NCI-H2196 (cell line): ENCODE measurements around the gene HACL1.
"Not testable (repeated sequence)": the region's sequence is repeated elsewhere in the genome, so short reads cannot be mapped to it uniquely, and the experiment has no call there.

ENCODE experiments used
- DNase-seq: peaks from one replicate; lab custom pipeline; 2025; ENCODE audit not compliant: unreplicated experiment; lab: John Stamatoyannopoulos, UW

HACL1 gene

DNA sequence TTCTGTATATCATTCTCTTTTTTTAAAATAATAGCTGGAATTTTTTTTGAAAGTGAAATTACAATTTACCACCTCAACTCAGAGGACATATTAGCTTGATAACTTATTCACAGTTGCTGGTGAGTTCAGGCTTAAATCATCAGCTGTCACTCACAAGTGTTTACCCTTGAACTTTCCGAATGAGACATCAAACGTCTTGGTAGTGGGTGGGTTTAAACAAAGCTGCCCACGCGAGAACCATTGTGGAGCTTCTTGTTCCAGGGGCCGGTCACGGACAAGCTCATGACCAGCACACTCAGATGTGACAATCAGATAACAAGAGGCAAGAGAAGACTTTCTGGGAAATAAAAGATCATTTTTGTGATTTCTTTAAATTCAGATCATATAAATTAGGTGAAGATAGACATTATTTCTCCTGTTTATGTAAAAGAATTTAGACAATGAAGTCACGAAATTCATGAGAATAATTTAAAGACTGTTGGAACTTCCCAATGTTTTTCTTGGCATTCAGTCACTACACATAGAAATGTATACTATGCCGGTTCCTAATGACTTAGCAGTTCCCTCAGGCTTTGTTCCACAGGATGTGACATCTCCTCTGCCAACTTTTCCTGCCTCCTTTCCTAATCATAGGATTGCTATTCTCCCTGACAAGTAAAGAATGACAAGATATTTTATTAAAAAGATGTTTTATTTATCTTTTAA is 29.4 kb upstream of the HACL1 start:
- no peak for DNase-seq

DNA sequence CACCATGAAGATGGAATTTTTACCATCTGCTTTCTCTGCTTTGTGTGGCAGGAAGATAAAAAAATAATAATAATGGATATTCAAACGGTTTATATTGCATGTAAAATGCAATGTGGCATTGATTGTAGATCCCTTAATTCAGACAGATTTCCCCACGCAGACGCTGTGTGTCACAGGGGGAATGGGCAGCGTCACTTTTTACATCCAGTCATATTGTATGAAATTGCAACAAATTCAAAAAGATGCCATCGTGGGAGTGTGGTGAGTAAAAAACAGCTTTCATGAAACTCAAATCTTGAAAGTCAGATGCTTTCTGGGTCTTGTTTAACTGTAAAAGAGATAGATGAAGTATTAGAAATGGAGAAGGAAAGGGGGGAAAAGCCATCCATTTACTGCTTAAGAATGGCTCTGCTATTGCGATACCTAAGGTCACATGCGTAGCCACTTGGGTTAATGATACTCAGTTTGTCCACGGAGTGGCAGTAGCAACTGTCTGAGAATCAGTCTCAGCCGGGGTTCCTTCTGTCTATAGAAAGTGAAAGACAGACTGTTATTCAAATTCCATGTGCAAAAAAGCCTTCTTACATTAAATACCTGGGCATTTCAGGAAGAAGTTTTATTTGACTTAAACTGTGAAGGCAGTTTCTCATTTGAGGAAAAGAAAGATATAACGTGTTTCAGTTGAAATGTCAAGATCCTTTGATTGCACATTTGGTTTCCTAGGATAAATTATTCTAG is 28.7 kb upstream of the HACL1 start:
- DNase-seq = peak; percentile 20

DNA sequence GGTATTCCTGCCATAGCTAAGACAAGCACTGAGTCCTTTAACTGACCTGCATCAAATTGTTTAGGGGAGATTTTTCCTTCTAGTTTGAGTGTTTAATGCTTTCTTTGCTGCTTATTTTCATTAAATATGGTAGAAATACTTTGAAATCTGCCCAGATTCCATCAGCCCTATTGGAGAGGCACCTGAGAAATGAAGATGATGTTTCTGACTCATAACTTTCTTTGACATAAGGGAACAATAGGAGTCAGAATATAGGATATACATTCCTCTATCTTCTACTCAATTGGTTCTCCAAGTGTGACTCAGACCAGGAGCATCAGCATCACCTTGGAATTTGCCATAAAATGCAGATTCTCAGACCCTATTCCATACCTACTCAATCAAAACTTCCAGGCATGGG is 27.6 kb upstream of the HACL1 start:
- DNase-seq = no peak

DNA sequence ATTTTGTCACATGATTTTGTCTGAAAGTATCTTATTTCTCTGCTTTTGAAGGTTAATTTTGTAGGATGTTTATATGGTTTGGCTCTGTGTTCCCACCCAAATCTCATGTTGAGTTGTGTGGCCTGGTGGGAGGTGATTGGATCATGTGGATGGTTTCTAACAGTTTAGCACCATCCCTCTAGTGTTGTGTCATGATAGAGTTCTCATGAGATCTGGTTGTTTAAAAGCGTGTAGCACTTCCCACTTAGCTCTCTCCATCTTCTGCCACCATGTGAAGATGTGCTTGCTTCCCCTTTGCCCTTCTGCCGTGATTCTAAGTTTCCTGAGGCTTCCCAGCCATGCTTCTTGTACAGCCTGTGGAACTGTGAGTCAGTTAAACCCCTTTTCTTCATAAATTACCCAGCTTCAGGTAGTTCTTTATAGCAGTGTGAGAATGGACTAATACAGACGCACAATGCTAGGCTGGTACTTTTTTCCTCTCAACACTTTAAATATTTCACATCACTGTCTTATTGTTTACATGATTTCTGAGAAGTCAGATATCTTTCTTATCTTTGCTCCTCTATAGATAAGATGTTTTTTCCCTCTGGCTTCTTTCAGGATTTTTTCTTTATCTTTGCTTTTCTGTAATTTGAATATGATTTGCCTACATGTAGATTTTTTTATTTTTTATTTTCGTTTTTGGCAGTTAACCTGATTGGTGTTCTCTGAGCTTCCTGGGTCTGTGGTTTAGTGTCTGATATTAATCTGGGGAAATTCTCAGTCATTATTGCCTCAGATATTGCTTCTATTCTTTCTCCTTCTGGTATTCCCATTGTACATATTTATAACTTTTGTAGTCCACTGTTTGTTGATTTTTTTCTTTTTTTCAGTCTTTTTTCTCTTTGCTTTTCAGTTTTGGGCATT is 22.4 kb upstream of the HACL1 start:
- DNase-seq = no peak

DNA sequence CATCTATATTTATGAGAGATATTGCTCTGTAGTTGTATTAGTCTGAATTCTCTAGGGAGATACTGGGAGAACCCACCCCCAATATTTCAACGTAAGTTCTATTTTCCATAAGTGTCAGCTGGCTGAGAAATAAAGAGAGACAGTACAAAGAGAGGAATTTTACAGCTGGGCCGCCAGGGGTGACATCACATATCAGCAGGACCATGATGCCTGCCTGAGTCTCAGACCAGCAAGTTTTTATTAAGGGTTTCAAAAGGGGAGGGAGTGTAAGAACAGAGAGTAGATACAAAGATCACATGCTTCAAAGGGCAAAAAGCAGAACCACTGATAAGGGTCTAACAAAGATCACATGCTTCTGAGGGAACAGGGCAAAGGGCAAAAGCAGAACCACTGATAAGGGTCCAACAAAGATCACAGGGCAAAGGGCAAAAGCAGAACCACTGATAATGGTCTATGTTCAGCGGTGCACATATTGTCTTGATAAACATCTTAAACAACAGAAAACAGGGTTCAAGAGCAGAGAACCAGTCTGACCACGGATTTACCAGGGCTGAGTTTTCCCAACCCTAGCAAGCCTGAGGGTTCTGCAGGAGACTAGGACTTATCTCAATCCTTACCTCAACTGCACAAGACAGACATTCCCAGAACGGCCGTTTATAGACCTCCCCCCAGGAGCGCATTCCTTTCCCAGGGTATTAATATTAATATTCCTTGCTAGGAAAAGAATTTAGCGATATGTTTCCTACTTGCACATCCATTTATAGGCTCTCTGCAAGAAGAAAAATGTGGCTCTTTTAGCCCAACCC is 18.5 kb upstream of the HACL1 start:
- DNase-seq = not testable (repeated sequence)

DNA sequence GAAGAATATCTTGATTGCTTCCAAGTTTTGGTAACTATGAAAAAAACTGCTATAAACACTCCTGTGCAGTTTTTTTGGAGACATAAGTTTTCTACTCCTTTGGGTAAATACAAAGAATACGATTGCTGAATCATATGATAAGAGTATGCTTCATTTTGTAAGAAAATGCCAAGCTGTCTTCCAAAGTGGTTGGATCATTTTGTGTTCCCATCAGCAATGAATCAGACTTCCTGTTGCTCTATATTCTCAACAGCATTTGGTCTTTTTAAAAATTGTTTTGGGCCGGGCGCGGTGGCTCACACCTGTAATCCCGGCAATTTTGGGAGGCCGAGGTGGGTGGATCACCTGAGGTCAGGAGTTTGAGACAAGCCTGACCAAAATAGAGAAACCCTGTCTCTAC is 14.7 kb upstream of the HACL1 start:
- no peak for DNase-seq

DNA sequence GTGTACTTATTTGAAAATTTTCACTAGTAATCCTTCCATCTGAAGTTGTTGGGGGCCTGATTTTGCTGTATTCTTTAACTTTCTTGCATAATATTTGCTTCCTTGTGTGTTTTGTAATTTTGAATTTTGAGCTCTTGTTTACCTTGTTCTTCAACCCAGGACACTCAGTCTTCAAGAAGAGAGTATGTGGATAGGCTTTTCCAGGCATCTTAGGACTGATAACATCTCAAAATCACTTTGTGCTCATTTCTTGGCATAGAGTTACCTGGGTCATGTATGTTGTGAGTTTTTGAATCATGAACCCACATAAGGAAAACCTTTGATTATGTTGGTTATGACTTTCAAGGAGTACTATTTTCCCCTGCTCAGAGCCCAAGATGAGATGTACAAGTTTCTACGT is 13.6 kb upstream of the HACL1 start:
- no peak for DNase-seq

DNA sequence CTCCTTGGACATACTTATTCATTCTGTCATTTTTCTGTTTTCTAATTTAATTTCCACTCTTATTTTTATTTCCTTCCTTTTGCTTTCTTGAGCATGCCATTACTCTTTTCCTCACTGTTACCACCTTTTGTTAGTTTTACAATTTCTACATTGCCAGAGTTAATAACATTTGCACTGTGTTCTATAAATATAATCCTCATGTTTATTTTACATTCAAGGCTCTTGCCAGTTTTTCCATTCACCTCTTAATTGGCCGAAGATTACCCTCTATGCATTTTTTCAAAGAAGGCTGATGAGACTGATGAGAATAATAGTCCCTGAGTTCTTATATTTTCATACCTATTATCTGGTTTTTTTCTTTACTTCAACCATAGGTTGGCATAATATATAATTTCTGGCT is 10.6 kb upstream of the HACL1 start:
- no peak for DNase-seq

DNA sequence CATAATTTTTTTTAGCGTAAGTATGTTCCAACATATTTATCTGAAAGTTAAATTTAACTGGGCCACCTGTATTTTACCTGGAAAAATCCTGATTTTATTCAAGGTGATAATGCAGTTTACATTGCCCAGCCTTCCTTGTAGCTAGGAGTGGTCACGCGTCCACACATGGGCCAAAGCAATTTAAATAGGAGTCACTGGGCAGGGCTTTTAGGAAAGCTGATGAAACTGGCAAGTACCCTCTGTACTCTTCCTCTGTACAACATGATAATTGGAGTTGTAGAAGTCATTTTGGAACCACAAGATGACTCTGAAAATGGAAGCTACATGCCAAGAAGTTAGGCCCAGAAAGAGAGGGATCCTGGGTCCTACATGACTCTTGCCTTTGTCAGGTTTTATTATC is 9.6 kb upstream of the HACL1 start:
- no peak for DNase-seq

DNA sequence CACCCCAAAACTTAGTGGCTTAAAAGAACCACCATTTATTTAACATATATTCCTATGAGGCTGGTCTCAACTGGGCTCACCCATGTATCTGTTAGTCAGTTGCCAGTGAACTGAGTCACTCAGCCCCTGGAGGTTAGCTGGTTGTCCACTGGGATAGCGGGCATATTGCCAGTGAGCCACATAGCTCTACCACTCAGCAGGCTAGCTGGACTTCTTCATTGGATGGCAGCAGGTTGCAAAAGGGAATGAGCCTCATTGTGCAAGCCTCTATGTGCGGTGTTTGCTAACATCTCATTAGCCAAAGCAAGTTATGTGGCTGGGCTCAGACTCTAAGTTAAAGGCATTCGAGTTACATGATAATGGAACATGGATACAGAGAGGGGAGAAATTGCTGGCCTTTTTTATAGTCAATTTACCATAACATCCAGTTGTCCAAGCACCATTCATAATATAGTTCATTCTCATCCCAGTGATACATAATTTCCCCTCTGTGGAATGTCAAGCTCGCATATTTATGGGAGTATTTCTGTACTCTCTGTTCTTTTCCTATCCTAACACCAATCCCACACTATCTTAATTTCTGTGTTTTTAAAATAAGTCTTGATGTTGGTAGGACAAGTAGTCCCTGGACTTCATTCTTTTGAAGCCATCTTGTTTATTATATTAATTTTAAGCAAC is 8.9 kb upstream of the HACL1 start:
- no peak for DNase-seq

DNA sequence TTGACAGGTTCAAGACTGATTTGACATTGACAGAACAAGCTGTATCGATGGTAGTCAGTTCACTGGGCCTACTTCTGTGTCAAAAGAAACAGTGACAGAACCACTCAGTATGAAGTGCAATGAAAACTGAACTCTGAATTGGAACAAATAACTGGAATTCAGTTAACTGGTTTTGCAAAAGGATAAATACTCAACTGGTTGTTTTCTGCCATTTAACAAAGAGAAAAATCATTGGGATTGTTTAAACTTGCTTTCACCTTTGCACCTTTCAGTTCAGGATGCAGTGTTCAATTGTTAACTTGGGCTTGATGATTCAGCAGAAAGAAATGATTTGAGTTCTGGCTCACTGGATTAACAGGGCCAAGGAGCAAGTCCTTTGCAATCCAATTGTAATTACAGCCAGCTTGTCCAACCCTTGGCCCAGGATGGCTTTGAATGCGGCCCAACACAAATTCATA is 5.1 kb upstream of the HACL1 start:
- DNase-seq = no peak

DNA sequence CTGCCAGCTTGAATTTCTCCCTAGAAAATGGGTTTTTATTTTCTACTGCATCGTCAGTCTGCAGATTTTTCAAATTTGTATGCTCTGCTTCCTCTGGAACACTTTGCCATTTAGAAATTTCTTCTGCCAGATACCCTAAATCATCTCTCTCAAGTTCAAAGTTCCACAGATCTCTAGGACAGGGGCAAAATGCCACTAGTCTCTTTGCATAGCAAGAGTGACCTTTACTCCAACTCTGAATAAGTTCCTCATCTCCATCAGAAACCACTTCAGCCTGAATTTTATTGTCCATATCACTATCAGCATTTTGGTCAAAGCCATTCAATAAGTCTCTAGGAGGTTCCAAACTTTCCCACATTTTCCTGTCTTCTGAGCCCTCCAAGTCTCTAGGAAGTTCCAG is 3.2 kb upstream of the HACL1 start:
- DNase-seq = not testable (repeated sequence)

DNA sequence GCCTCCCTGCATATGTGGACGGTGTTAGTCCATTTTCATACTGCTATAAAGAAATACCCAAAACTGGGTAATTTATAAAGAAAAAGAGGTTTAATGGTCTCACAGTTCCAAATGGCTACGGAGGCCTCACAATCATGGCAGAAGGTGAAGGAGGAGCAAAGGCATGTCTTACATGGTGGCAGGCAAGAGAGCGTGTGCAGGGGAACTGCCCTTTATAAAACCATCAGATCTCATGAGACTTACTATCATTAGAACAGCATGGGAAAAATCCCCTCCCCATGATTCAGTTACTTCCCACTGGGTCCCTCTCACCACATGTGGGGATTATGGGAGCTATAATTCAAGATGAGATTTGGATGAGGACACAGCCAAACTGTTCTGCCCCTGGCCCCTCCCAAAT is 1.4 kb upstream of the HACL1 start:
- not testable (repeated sequence) for DNase-seq

DNA sequence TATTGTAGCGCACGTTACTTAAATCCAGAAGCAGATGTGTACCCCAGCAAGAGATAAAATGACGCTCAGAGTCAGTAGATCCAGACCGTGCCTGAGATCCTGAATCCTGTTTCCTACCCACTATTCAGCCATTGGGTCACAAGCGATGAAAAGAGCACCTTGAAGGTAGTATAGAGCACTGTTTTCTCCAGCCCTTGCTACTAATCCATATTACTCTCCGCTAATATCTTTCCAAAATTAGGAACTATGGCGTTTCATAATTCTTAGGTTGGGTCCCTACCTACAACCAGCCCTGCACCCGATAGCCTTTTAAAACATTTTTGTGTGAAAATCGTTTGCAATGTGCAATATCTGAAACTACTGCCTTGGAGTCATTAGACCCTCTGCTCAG is 772 bp upstream of the HACL1 start:
- no peak for DNase-seq

DNA sequence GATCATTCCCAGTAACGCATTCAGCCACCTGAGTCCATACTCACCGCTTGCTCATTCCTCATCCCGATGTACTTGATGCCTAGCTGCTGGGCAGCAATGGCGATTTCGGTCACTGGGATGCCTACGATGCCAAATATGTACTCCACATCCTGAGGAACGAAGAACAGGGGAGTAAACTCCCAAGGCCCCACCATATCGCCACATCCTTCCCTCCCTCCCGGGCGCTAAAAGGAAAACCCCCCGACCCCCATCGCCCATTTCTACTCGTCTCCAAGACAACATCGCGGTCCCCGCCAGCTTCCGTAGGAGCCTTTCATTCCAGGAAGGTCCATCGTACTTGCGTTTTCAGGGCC is 347 bp downstream of the HACL1 start:
- DNase-seq = no peak

DNA sequence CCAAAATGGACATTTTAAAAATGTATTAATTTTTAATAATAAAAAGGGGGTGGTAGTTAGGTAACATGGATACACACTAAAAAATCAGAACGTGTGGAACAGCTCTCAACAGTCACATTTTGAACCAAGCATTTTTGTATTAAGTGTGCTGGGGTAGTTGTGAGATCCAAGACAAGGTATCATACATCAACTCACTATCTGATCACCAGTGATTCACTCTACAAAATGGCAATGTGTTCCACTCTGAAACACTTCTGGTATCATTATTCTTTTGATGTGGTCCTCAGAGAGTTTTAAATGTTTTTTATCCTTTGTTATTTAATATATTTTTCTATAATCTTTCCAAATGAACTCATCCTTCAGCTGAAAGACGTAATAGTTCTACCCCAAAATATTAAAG is 5.4 kb downstream of the HACL1 start:
- DNase-seq = no peak

DNA sequence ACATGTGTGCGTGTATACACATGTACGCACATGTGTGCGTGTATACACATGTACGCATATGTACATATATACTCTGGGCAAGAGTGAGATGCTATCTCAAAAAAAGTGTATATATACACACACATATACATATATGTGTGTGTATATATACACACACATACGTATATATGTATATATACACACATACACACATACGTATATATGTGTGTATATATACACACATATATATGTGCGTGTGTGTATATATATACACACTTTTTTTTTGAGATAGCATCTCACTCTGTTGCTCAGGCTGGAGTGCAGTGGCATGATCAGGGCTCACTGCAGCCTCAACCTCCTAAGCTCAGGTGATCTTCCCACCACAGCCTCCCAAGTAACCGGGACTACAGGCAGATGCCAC is 8.4 kb downstream of the HACL1 start:
- no peak for DNase-seq

DNA sequence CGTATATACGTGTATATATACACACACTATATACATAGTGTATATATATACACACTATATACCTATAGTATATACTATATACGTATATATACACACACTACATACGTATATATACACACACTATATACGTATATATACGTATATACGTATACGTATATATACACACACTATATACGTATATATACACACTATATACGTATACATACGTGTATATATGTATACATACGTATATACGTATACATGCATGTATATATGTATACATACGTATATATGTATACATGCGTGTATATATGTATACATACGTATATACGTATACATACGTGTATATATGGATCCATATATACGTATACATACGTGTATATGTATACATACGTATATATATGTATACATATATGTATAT is 9.4 kb downstream of the HACL1 start:
- no peak for DNase-seq

DNA sequence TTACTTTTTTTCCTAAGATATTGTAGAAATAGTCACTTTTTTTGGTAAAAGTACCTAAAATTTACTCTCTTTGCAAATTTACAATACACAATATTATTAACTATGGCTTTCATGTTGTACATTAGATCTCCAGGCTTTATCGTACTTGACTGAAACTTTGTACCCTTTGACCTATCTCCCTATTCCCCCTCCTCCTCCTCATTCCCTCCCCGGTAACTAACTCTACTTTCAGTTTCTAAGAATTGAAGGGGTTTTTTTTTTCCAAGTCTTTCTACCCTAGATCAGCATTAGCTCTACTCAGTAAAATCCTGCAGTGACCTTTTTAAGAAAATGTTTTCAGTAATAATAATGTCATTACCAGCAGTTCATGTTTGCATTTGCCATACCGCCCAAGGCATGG is 10.1 kb downstream of the HACL1 start:
- DNase-seq = no peak

DNA sequence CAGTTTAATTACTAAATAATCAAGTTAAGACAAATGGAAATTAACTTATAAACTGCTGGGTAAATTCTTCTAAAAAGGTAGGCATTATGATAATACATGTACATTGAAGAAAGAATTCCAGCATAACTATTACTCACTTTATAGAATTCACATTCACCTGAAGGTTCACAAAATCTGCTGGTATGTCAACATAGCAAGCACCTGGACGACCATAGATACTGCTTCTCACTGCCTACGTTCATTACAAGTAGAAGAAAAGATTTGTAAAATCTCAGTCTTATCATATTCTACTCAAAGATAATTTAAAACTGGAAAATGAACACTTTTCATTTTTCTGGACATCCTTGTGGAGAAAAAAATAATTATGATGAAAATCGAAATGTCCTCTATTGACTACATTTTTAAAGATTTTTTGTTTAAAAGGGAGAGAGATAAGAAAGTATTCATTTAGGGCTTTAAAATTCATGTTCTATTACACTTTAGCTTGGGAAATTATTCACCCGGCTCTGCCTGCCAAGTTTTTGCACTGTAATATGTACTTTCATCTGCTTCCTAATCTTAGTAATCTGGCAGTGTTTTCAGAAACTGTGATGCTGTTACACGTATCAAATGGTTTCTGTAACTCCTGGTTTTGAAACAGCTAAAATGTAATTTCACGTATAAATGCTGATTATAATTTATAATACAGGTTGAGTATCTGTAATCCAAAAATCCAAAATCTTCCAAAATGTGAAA is 16.1 kb downstream of the HACL1 start:
- no peak for DNase-seq
